ENCODE measurements around the gene DAAM2.

DAAM2 gene

DNA sequence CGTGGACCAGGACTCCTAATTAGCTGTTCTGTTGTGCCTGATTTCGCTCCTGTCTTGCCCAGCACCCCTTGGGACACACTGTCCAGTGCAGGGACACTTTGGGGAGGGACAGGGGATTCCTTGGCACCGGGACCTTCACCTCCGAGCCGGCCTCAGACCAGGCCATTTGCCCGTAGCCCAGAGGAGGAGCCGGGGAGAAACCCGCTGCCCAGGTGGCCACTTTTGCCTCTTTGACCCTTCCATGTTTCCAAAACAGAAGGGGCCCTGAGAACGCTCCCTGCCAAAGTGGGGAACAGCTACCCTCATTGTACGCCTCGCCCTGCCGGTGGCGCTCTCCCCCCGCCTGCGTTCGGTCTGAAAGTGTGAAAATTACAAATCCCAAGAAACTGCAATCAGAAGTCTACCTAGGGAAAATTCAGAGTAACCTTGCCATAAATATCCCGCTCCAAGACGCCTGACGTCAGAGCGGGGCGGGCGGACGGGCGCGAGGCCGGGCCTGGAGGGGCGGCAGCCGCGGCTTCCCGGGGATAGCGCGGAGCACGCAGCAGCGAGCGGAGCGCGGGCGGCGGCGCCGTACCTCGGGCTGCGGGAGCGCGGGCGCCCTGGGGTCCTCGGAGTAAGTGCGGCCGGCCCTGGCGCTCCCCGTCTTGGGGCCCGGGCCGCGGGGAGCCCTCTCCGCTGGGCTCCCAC is at the start of gene DAAM2:
TSS of gene DAAM2 (plus strand) at position 527 of the 690 bp plus-strand sequence. CDS start 63,927 bp downstream, outside the sequence.
- DNase-seq (ENCODE audit: low read depth): no peak

GRCh38 chr6:39746795-39747194 is 45.4 kb upstream of the DAAM2 start:
- DNase-seq (ENCODE audit: low read depth): no peak
- no peak overlapping the region for H3K4me3 ChIP-seq (ENCODE audit: low read depth, low read length)

More for the DNA sequence above, at the start of gene DAAM2:
- H3K4me3 ChIP-seq (ENCODE audit: low read depth, low read length): peak within 1 kb of the TSS; percentile 61

- no peak for DNase-seq (ENCODE audit: low read depth)
- H3K4me3 ChIP-seq (ENCODE audit: low read depth, low read length): no peak overlapping the region
These were observed 39.1 kb upstream of the DAAM2 start for GRCh38 chr6:39752835-39753724.

DNA sequence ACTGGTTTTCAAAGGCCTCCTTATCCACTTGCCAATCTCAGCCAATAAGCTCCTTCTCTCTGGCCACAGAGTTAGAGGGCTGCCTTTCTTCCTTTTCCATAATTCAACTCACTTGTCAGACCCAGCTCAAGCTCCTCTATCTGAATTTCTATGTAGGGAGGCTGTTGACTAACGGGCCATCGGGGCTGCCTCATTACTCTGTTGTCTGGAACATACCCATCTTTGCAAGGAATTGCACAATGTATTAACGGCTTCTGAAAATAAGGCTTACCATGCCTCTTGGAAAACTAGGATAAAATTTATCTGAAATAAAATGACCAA is 38.5 kb upstream of the DAAM2 start:
- no peak overlapping the region for H3K4me3 ChIP-seq (ENCODE audit: low read depth, low read length)
- no peak for DNase-seq (ENCODE audit: low read depth)

- DNase-seq (ENCODE audit: low read depth): no peak
- H3K4me3 ChIP-seq (ENCODE audit: low read depth, low read length): no peak overlapping the region
These were observed 37.6 kb upstream of the DAAM2 start for GRCh38 chr6:39754514-39755115.

DNA sequence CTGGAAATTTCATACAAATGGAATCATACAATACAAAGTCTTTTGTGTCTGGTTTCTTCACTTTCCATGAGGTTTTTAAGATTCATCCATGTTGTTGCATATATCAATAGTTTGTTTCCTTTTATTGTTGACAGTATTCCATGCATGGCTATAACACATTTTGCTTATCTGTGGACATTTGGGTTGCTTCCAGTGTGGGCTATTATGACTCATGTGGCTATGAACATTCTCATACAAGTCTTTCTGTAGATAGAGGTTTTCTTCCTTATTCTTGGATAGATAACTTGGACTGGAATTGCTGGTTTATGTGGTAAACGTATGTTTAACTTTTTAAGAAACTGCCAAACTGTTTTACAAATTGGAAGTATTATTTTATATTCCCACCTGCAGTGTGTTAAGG is 36.9 kb upstream of the DAAM2 start:
- no peak for DNase-seq (ENCODE audit: low read depth)

GRCh38 chr6:39756582-39756981 is 35.6 kb upstream of the DAAM2 start:
- no peak for DNase-seq (ENCODE audit: low read depth)
- H3K4me3 ChIP-seq (ENCODE audit: low read depth, low read length): no peak overlapping the region

More for the DNA sequence above, 36.9 kb upstream of the DAAM2 start:
- no peak overlapping the region for H3K4me3 ChIP-seq (ENCODE audit: low read depth, low read length)

DNA sequence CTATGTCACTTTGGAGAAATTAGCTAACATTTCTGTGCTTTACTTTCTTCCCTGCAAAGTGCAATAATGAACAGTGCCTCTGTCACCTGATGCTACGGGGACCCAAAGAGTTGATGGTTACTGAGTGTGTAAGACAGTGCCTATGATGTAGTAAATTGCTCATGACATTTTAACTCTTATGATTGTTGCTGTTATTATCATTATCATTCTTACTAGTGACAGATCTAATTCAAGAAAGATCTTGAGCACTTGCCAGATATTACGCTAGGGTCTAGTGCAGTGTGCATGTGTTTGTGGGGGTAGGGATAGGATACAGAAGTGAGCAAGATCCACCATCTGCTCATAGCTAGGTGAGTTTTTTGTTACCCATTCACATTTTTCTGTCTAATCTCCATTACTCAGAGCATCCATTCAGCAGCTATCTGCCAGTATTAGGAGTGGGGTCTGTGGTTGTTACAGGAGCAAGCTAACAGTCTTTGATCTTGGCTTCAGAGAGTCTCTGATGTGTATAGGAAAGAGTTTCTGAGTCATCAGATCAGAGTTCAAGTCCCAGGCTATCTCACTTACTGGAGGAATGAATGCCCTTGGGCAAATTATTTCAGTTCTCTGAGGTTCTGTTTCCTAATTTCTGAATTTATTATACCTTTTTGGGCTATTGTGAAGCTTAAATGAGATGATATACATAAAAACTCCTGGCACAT is 33.1 kb upstream of the DAAM2 start:
- no peak for DNase-seq (ENCODE audit: low read depth)
- no peak overlapping the region for H3K4me3 ChIP-seq (ENCODE audit: low read depth, low read length)

- H3K4me3 ChIP-seq (ENCODE audit: low read depth, low read length): no peak overlapping the region
- no peak for DNase-seq (ENCODE audit: low read depth)
These were observed 31.8 kb upstream of the DAAM2 start for GRCh38 chr6:39760226-39760952.

- H3K4me3 ChIP-seq (ENCODE audit: low read depth, low read length): no peak overlapping the region
- DNase-seq (ENCODE audit: low read depth): no peak
These were observed 26.6 kb upstream of the DAAM2 start for GRCh38 chr6:39765508-39766065.

GRCh38 chr6:39769012-39769411 is 23.2 kb upstream of the DAAM2 start:
- DNase-seq (ENCODE audit: low read depth): no peak

GRCh38 chr6:39770446-39770845 is 21.7 kb upstream of the DAAM2 start:
- DNase-seq (ENCODE audit: low read depth): no peak
- no peak overlapping the region for H3K4me3 ChIP-seq (ENCODE audit: low read depth, low read length)

More at GRCh38 chr6:39769012-39769411, 23.2 kb upstream of the DAAM2 start:
- H3K4me3 ChIP-seq (ENCODE audit: low read depth, low read length): no peak overlapping the region

GRCh38 chr6:39772559-39773273 is 19.5 kb upstream of the DAAM2 start:
- no peak overlapping the region for H3K4me3 ChIP-seq (ENCODE audit: low read depth, low read length)
- DNase-seq (ENCODE audit: low read depth): no peak

DNA sequence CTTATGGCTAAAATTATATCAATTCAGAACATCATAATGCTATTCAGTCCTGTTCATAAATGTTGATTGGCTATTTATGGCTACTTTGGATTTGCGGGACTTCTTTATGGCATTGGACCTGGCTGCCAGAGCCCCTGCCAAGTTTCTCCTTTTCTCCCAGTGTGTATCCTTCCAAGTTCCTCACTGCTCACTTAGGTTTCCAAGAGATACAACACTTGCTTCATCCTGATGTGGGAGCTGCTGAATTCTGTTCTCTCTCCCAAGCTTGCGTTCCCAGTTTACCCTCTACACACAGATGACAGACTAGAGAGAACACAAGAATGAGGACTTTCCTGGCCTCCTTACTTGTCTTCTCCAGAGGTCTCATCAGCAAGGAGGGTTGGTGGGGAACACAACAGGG is 18.4 kb upstream of the DAAM2 start:
- DNase-seq (ENCODE audit: low read depth): no peak
- H3K4me3 ChIP-seq (ENCODE audit: low read depth, low read length): no peak overlapping the region

GRCh38 chr6:39776581-39776980 is 15.6 kb upstream of the DAAM2 start:
- no peak overlapping the region for H3K4me3 ChIP-seq (ENCODE audit: low read depth, low read length)
- DNase-seq (ENCODE audit: low read depth): no peak

DNA sequence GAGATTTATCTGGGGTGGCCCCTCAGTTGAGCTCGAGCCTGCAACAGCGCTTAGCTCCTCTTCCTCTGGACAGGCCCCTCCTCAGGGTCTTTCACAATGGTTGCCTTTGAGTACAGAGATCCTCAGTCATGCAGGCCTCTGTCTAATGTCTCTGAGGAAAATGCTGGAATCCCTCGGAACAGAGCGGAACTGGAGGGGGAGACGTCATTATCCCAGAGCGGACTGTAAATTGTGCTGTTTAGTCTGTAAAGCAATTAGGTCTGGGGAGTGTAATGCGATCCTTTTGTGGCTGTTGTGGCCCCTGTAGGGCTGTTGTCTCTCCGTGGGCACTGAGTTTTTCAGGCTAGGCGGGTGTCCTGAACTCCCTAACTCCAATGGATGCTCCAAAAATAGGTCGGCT is 15.0 kb upstream of the DAAM2 start:
- DNase-seq (ENCODE audit: low read depth): no peak
- H3K4me3 ChIP-seq (ENCODE audit: low read depth, low read length): no peak overlapping the region

DNA sequence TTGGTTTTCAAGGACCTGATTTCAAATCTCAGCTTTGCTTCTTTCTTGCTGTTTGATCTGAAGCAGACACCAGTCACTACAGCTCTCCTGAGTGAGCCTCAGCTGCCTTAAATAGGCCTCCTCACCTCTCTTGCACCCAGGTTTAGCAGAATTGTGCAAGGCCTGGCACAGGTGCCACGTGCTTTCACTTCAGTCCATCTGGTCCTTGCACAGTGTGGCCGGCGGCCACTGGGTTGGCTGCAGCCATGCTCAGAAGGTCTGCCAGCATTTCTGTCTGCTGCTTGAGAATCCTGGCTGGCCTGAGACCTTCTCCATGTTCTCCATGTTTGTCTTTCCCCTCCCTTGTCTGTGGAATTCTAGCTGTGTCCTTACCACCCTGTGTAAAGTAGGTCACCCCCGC is 14.5 kb upstream of the DAAM2 start:
- H3K4me3 ChIP-seq (ENCODE audit: low read depth, low read length): no peak overlapping the region
- no peak for DNase-seq (ENCODE audit: low read depth)

GRCh38 chr6:39778581-39779255 is 13.5 kb upstream of the DAAM2 start:
- no peak overlapping the region for H3K4me3 ChIP-seq (ENCODE audit: low read depth, low read length)
- no peak for DNase-seq (ENCODE audit: low read depth)
